Measurements from ENCODE around the gene SEZ6. TPM values are rescaled to one million over a fixed set of nuclear protein-coding genes. Genes with fewer than 3 reads are reported as not detected.
A peak's percentile ranks its signal among the peaks of the same experiment; 100 is the strongest.

Gene SEZ6
- total RNA-seq, 1 donor from 2014 or later, result 1.5 TPM

DNA sequence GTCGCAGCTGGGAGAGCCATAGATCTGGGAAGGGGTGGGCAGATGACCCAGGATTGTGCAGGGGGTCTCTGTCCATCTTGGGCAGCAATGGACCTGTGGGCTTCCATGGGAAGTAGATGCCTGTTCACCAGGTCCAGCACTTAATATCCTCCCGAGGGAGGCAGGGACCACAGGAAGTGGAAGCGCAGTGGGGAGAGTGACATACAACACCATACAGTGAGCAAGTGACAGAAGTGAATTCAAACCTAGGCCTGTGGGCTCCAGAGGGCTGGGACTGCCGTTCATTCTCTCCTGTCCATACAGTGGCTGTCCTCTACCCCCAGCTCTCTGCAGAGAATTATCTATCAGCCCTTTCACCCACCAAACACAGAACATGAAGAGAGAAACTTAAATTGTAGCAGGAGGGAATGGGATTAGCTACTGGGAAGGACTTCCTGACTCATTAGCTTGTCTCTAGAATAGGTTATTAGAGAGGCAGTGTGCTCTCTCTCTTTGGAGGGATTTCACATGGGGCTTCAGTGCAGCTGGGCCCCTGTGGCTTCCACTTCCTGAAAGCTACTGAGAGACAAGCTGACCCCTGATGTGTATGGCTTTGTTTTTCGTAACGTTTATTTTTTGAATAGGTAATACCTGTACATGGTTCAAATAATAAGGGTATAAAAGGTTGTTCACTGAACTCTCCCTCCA lies 13.1 kb upstream of the SEZ6 start:
- H3K27me3 ChIP-seq, result peaks cover 11% of the 10 kb centered on the region
- peak overlapping the region; percentile 31 for H3K27ac ChIP-seq
- no peaks in the 10 kb centered on the region for H3K79me2 ChIP-seq (ENCODE audit: low read depth)
- H3K4me3 ChIP-seq, result peak overlapping the region; percentile 27
- no peaks in the 10 kb centered on the region for H3K9me3 ChIP-seq (ENCODE audit: low read depth)
- Mint-ChIP-seq H3K4me1 (peaks cover 45% of the 10 kb centered on the region), H3K4me3 (peak overlapping the region; percentile 50), H3K27me3 (ENCODE audit: insufficient read depth, low read depth) (peaks cover 13% of the 10 kb centered on the region), H3K27ac (no peak overlapping the region), H3K36me3 (no peaks in the 10 kb centered on the region), H3K9me3 (no peaks in the 10 kb centered on the region)
- H3K36me3 ChIP-seq, result no peaks in the 10 kb centered on the region
- peaks cover 37% of the 10 kb centered on the region for H3K4me1 ChIP-seq
- H3F3A ChIP-seq (ENCODE audit: low read depth), result peaks cover 35% of the 10 kb centered on the region
- peak; percentile 42 for DNase-seq (ENCODE audit: low spot score)
- no peak overlapping the region for H3K9ac ChIP-seq
- H3K4me2 ChIP-seq, result peak overlapping the region; percentile 79
- TF ChIP-seq EZH2 (IDR thresholded peaks at IDR 0.05) (no peak), EZH2phosphoT487 (IDR thresholded peaks at IDR 0.05) (no peak)
- TF ChIP-seq, protein P1, sequence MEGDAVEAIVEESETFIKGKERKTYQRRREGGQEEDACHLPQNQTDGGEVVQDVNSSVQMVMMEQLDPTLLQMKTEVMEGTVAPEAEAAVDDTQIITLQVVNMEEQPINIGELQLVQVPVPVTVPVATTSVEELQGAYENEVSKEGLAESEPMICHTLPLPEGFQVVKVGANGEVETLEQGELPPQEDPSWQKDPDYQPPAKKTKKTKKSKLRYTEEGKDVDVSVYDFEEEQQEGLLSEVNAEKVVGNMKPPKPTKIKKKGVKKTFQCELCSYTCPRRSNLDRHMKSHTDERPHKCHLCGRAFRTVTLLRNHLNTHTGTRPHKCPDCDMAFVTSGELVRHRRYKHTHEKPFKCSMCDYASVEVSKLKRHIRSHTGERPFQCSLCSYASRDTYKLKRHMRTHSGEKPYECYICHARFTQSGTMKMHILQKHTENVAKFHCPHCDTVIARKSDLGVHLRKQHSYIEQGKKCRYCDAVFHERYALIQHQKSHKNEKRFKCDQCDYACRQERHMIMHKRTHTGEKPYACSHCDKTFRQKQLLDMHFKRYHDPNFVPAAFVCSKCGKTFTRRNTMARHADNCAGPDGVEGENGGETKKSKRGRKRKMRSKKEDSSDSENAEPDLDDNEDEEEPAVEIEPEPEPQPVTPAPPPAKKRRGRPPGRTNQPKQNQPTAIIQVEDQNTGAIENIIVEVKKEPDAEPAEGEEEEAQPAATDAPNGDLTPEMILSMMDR (IDR thresholded peaks at IDR 0.05), result no peak
- H4K20me1 ChIP-seq (ENCODE audit: low read depth), result no peaks in the 10 kb centered on the region
- H2AFZ ChIP-seq (replicated peaks), result no peak overlapping the region

DNA sequence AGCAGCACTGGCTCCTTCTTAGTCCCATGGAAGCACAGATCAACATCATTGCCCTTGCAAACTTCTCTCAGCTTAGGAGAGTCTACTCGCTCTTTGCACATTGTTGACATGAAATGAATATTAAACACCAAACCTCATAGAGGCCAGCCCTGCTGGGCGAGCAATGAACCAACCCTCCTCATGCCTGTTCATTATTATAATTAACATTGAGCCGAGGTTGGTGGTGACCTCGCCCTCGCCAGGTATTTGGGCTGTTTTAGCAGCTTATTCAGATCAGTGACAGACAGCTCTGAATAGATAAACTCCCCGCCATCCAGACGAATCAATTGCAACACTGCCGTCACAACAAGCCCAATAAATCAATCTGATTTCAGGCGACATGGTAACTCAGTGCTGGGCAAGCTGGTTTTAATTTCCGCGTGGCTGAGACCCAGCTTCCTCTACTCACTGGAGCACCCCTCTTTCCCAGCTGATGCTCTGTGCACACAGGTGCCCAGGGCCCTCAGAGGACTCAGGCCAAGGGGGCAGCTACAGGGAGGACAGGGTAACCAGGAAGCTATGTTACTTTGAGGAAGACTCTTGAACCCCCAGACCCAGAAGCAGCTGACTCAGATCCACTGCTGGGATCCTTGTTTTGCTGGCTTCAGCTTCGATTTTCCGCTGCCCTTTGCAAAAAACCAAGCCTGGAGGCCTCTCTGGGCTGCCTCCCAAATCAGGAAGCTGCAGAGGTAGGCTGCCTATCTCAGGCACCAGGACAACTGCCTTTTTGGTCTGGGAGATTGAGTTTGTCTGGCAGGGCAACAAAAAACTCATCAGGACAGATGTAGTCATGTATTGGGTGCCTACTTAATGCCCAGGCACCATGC lies 10.7 kb upstream of the SEZ6 start:
- Mint-ChIP-seq H3K4me1 (peaks cover 45% of the 10 kb centered on the region), H3K4me3 (no peak overlapping the region), H3K27ac (no peak overlapping the region), H3K27me3 (ENCODE audit: insufficient read depth, low read depth) (peaks cover 17% of the 10 kb centered on the region), H3K36me3 (no peaks in the 10 kb centered on the region), H3K9me3 (no peaks in the 10 kb centered on the region)
- H3F3A ChIP-seq (ENCODE audit: low read depth), result peaks cover 34% of the 10 kb centered on the region
- peaks cover 11% of the 10 kb centered on the region for H3K27me3 ChIP-seq
- no peak overlapping the region for H3K4me3 ChIP-seq
- no peak for DNase-seq (ENCODE audit: low spot score)
- no peak overlapping the region for H3K4me2 ChIP-seq
- no peak overlapping the region for H3K9ac ChIP-seq
- H3K4me1 ChIP-seq, result peaks cover 35% of the 10 kb centered on the region
- H4K20me1 ChIP-seq (ENCODE audit: low read depth), result no peaks in the 10 kb centered on the region
- no peaks in the 10 kb centered on the region for H3K36me3 ChIP-seq
- no peaks in the 10 kb centered on the region for H3K79me2 ChIP-seq (ENCODE audit: low read depth)
- no peaks in the 10 kb centered on the region for H3K9me3 ChIP-seq (ENCODE audit: low read depth)
- H3K27ac ChIP-seq, result no peak overlapping the region
- no peak overlapping the region for H2AFZ ChIP-seq (replicated peaks)
- no peak for TF ChIP-seq EZH2phosphoT487 (IDR thresholded peaks at IDR 0.05)
- TF ChIP-seq EZH2 (IDR thresholded peaks at IDR 0.05), result no peak
- TF ChIP-seq, protein P1 (IDR thresholded peaks at IDR 0.05), result no peak

DNA sequence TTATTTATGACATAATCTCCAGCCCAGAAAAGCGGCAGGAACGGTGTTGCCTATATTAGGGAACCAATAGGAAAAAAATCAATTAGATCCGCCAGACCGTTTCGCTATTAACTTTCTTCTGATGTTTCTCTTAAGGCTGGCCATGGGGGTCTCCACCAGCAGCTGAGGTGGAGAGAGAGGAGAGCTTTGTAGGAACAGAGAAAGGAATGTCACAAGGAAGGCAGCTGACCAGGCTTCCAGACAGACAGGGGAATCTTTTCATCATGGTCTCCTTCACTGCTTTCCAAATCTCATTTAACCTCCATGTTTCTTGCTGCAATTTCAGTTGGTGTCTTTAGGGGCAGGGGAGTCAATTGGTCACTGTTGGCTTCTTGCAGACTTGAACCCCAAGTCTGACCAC lies 8.9 kb upstream of the SEZ6 start:
- H2AFZ ChIP-seq (replicated peaks), result no peak overlapping the region
- Mint-ChIP-seq H3K36me3 (no peaks in the 10 kb centered on the region), H3K4me1 (peaks cover 41% of the 10 kb centered on the region), H3K27ac (no peak overlapping the region), H3K27me3 (ENCODE audit: insufficient read depth, low read depth) (peaks cover 13% of the 10 kb centered on the region), H3K4me3 (no peak overlapping the region), H3K9me3 (no peaks in the 10 kb centered on the region)
- H3K36me3 ChIP-seq, result no peaks in the 10 kb centered on the region
- peaks cover 30% of the 10 kb centered on the region for H3K4me1 ChIP-seq
- TF ChIP-seq EZH2 (IDR thresholded peaks at IDR 0.05) (no peak), EZH2phosphoT487 (IDR thresholded peaks at IDR 0.05) (no peak)
- TF ChIP-seq, protein P1 (IDR thresholded peaks at IDR 0.05), result no peak
- H3K9ac ChIP-seq, result no peak overlapping the region
- no peaks in the 10 kb centered on the region for H3K9me3 ChIP-seq (ENCODE audit: low read depth)
- no peaks in the 10 kb centered on the region for H3K79me2 ChIP-seq (ENCODE audit: low read depth)
- H3K27me3 ChIP-seq, result peaks cover 3% of the 10 kb centered on the region
- DNase-seq (ENCODE audit: low spot score), result no peak
- peaks cover 18% of the 10 kb centered on the region for H3F3A ChIP-seq (ENCODE audit: low read depth)
- H3K4me2 ChIP-seq, result no peak overlapping the region
- no peak overlapping the region for H3K27ac ChIP-seq
- no peak overlapping the region for H3K4me3 ChIP-seq
- H4K20me1 ChIP-seq (ENCODE audit: low read depth), result no peaks in the 10 kb centered on the region

Measured in neural progenitor cell (in vitro differentiated cells).